ENCODE results near the gene ZNF467.

ZNF467 gene

DNA sequence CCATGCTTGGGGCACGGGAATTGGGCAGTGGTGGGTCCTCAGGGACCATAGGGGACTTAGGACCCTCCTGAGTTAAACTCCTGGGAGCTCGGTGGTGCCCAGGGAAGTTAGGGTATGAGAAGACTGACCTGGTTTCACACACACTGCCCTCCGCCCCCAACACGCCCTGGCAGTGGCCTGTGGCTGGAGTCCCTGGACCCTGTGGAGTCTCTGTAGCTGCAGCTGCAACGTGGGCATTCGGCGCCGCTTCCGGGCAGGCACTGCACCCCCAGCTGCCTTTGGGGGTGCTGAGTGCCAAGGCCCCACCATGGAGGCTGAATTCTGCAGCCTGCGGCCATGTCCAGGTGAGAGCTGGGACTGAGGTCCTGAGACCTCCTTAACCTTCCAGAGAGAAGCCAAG, 34.9 kb upstream of the ZNF467 start:
- no peak for DNase-seq (ENCODE audit: low spot score)

DNA sequence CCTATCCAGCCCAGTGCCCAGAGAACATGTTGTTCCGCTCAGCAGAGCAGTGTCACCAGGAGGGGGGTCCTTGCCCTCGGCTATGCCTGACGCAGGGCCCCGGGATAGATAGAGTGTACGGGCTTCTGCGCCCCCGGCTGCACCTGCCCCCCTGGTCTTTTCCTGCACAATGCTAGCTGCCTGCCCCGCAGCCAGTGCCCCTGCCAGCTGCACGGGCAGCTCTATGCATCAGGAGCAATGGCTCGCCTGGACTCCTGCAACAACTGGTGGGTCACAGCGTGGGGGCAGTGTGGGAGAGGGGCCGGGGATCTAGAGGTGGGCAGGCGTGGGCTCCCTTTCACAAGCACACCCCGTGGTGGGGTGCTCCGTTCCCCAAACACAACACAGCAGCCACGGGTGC, 33.3 kb upstream of the ZNF467 start:
- no peak for DNase-seq (ENCODE audit: low spot score)

DNA sequence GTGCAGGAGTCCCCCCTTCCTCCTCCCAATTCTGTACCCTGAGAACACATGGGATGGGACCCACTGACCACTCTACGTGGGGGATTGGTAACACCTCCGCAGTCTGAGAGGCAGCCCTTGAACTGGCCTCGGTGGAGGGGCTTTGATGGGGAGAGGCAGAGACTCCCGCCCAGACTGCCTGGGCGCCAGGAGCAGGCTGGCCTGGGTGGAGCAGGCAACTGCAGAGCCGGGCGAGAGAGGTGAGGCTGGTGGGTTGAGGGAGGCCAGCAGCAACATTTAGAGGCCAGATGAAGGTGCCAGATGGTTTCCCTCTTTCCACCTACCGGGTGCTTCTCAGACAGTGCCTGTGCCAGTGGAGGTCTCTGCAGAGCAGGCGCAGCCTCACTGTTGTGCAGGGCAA, 30.7 kb upstream of the ZNF467 start:
- DNase-seq (ENCODE audit: low spot score): no peak

DNA sequence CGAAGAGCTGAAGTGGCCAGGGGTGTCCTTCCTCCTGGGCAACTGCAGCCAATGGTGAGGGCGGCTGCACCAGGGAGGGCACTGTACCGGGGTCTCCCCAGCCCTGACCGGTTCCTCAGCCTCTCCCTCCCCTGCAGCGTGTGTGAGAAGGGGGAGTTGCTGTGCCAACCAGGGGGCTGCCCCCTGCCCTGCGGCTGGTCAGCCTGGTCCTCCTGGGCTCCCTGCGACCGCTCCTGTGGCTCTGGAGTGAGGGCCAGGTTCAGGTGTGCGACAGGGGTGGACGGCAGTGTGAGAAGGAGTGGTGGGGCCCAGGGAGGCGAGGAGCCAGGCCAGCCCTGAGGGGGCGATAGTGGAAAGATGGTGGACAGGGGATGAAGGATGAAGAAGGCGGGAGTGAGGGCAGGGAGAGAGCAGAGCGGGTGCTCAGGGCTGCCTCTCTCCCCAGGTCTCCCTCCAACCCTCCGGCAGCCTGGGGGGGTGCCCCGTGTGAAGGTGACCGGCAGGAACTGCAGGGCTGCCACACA, 30.2 kb upstream of the ZNF467 start:
- DNase-seq (ENCODE audit: low spot score): no peak

DNA sequence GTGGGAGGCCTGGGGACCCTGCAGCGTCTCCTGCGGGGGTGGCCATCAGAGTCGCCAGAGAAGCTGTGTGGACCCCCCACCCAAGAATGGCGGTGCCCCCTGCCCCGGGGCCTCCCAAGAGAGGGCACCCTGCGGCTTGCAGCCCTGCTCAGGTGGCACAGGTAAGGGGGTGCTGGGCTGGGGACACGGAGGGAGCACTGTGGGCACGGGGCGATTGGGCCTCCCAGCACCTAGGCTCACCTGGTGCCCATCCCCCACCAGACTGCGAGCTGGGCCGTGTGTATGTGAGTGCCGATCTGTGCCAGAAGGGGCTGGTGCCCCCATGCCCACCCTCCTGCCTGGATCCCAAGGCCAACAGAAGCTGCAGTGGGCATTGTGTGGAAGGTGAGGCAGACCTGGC, 29.6 kb upstream of the ZNF467 start:
- DNase-seq (ENCODE audit: low spot score): no peak

DNA sequence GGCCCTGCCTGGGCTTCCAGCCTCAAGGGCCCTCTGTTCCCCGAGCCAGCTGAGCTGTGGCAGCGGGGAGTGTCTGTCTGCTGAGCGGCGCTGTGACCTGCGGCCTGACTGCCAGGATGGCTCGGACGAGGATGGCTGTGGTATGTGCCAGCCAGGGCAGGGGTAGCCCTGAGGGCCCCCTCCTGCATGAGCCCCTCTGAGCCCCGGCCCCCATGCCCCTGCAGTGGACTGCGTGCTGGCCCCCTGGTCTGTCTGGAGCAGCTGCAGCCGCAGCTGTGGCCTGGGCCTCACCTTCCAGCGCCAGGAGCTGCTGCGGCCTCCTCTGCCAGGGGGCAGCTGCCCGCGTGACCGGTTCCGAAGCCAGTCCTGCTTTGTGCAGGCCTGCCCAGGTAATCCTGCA, 28.4 kb upstream of the ZNF467 start:
- DNase-seq (ENCODE audit: low spot score): no peak

DNA sequence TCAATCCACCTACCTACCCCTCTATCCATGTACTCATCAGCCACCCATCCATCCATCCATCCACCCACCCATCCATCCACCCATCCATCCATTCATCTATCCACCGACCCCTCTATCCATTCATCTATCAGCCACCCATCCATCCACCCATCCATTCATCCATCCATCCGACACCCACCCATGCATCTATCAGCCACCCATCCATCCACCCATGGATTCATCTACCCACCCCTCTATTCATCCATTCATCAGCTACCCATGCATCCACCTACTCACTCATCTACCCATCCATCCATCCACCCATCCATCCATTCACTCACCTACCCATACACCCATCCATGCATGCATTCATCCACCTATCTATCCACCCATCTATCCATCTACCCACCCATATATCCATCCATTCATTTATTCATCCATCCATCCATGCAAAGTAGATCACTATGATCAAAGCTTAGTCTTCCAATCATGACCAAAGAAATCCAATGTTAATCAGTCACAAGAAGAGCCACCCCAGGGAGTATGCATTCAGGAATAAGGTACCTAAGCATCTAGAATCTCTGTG, 27.7 kb upstream of the ZNF467 start:
- no peak for DNase-seq (ENCODE audit: low spot score)

DNA sequence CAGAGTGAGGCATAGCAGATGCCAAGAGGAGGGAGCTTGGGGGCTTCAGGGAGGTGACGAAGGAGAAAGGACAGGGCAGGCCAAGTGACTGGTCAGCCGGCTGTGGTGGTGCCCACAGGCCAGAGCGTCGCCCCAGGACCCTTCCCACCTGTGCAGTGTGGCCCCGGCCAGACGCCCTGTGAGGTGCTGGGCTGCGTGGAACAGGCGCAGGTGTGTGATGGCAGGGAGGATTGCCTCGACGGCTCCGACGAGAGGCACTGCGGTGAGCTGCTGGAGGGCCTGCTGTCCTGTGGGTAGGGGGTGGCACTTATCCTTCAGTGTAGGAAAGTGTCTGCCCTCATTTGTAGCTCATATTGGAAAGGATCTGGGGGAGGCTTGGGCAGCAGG, 26.8 kb upstream of the ZNF467 start:
- no peak for DNase-seq (ENCODE audit: low spot score)

DNA sequence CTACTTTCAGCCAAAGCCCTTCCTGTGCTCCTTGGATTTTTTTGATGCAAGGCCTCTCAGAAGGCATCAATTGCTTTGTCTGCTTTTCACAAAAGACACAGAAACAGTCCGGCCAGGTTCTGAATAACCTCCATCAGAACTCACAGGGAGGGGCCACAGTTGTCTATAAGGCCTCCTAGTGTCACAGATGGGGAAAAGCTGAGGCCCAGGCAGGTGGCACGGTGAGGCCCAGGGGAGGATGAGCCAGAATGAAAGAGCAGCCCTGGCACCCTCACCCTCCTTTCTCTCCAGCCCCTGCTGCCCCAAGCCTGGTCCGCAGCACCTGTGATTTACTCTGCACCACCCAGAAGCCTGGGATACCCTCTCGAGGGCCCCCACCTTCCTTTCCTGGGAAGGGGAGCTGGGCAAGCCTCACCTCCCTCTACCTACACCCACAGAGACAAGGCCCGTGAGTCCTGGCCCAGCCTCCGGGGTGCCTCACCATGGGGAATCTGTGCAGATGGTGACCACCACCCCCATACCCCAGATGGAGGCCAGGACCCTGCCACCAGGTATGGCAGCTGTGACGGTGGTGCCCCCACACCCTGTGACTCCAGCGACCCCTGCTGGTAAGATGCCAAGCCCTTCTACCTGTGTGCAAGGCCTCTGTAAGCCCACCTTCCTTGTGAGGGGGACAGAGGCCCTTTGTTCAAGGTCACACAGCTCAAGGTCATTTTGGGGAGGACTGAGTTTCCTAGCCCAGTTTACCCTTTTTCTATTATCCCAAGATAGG, 26.2 kb upstream of the ZNF467 start:
- no peak for DNase-seq (ENCODE audit: low spot score)

DNA sequence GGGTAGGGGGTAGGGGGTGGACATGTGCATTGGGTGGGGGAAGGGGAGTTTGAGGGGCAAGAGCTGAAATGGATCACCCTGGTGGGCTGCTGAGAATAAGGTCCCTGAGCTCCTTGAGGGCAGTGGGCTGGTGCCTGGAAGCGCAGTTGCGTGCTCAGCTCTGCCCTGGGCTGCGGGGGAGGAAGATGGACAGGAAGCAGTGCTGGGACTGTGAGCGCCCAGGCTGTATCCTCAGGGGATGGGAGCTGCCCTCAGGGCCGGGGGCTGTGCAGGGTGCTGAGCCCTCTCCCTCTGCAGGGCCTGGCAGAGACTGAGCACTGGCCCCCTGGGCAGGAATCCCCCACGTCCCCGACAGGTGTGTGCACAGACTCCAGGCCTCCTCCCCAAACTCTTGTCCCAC, 24.4 kb upstream of the ZNF467 start:
- DNase-seq (ENCODE audit: low spot score): no peak

DNA sequence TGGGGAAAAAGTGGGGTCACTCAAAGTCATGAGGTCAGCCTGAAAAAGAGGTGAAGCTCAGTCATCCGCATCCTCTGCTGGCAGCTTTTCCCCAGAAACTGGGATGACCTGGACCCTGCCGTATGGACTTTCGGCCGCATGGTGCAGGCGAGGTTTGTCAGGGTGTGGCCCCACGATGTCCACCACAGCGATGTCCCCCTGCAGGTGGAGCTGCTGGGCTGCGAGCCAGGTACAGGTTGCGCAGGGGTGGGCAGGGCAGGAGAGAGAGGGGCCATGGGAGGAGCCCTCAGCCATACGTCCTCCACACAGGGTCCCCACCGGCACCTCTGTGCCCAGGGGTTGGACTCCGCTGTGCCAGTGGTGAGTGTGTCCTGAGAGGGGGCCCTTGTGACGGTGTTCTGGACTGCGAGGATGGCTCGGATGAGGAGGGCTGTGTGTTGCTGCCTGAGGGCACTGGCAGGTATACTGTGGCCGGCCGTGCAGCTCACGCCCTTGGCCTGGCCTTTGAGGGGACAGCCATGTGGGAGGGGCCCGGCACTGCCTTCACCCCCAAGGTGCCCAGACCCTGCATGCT, 23.0 kb upstream of the ZNF467 start:
- DNase-seq (ENCODE audit: low spot score): no peak

DNA sequence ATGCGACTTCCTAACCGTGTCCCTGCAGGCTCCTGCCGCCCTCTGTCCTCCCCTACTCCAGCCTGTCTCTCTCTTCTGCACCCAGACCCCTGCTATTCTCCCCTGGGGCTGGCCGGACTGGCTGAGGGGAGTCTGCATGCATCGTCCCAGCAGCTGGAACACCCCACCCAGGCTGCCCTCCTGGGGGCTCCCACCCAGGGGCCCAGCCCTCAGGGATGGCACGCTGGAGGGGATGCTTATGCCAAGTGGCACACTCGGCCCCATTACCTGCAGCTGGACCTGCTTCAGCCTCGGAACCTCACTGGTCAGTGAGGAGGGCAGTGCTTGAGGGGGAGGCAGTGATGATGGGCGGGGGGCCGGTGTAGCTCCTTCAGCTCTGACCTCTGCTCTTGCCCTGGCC, 21.7 kb upstream of the ZNF467 start:
- DNase-seq (ENCODE audit: low spot score): no peak

DNA sequence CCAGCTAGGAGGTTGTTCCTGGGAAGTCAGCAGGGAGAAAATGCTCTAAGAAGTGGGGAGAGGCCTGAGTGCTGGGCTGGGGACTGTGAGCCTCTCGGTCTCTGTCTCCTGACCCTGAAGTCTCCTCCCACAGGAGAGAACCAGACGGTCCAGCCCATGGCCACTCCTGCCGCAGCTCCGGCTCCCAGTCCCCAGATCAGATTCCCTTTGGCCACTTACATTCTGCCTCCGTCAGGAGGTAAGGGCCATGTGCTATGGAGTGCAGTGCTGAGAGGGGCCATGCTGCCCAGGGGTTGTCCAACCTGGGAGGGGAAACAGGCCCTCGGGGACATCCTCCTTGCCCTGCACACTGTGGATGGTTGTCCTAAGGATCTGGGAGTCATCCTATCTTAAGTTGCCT, 21.3 kb upstream of the ZNF467 start:
- no peak for DNase-seq (ENCODE audit: low spot score)

DNA sequence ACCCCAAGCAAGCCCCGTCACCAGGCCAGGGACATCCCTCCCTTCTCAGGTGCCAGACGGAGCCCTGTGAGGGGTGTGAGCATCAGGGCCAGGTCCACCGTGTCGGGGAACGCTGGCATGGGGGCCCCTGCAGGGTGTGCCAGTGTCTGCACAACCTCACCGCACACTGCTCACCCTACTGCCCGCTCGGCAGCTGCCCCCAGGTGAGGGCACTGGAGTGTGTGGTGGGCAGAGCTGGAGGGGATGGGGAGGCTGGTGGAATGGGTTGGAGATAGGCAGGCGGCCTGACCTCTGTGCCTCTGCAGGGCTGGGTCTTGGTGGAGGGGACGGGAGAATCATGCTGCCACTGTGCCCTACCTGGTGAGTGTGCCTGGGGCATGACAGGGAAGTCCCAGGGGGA, 19.9 kb upstream of the ZNF467 start:
- DNase-seq (ENCODE audit: low spot score): no peak

DNA sequence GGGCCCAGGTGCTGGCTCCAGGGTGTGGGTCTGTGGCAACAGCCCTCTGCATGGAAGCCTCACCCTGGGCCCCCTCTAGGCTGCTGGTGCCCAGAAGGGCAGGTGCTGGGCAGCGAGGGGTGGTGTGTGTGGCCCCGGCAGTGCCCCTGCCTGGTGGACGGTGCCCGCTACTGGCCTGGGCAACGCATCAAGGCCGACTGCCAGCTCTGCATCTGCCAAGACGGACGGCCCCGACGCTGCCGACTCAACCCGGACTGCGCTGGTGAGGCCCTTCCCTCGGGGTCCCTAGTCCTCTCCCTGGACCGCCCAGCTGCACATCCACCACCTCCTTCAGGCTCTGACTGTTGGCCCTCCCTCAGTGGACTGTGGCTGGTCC, 18.8 kb upstream of the ZNF467 start:
- DNase-seq (ENCODE audit: low spot score): no peak

DNA sequence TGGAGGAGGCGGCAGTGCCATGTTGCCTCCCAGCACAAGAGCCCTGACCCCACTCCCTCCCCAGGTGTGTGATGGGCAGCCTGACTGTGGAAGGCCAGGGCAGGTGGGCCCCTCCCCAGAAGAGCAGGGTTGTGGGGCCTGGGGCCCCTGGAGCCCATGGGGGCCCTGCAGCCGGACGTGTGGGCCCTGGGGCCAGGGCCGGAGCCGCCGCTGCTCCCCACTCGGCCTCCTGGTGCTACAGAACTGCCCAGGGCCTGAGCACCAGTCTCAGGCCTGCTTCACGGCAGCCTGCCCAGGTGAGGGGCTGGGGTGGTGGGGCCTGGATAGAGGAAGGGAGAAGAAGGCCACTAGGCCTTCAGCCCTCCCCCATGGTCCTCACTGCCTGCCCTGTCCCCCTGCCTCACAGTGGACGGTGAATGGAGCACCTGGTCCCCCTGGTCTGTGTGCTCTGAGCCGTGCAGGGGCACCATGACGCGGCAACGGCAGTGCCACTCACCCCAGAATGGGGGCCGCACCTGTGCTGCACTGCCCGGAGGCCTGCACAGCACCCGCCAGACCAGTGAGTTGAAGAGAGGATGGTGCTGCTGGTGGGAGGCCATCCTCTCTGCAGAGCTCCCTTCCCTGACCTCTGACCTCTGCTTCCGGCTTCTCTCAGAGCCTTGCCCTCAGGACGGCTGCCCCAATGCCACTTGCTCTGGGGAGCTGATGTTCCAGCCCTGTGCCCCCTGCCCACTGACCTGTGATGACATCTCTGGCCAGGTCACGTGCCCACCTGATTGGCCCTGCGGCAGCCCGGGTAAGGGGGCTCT, 18.2 kb upstream of the ZNF467 start:
- DNase-seq (ENCODE audit: low spot score): no peak

DNA sequence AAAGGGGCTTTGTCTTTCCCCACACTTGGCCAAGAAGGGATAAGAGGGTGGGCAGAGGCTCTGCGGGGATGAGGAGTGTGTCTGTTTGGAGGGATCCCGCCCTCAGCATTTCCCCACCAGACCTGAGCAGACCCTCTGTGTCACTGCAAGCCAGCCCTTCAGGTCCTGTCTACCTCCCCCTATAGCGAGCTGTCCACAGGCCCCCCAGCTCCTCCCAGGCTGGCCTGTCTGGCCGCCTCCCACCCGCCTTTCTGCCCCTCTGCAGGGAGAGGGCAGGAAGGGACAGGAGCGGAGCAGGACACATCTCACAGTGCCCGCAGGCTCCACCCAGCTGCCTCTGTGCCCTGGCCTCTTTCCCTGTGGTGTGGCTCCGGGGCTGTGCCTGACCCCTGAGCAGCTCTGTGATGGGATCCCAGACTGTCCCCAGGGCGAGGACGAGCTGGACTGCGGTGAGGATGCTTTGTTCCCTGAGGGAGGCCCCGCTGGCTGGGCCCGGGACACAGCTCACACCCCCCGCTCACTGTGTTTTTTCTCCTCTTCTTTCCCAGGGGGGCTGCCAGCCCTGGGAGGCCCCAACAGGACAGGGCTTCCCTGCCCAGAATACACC, 17.5 kb upstream of the ZNF467 start:
- DNase-seq (ENCODE audit: low spot score): no peak

DNA sequence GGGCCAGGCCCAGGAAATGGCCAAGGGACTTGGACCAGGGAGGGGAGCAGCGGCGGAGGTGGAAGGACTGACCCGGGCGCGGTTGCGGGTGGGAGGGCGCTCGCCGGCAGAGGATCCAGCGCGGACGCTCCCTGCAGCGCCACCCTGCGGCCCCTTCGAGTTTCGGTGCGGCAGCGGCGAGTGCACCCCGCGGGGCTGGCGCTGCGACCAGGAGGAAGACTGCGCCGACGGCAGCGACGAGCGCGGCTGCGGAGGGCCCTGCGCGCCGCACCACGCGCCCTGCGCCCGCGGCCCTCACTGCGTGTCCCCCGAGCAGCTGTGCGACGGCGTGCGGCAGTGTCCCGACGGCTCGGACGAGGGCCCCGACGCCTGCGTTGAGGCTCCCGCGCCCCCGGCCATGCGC, 16.8 kb upstream of the ZNF467 start:
- DNase-seq (ENCODE audit: low spot score): no peak

DNA sequence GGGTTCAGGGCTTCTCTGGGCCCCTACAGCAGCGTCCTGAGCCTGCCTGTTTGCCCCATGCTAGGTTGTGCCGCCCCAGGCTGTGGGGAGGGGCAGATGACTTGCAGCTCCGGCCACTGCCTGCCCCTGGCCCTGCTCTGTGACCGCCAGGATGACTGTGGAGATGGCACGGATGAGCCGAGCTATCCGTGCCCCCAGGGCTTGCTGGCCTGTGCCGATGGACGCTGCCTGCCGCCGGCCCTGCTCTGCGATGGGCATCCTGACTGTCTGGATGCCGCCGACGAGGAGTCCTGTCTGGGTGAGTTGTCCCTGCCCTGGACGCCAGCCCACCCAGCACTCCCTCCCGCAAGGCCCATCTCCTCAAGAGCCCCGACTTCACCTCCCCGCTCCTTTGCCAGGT, 15.7 kb upstream of the ZNF467 start:
- DNase-seq (ENCODE audit: low spot score): no peak

DNA sequence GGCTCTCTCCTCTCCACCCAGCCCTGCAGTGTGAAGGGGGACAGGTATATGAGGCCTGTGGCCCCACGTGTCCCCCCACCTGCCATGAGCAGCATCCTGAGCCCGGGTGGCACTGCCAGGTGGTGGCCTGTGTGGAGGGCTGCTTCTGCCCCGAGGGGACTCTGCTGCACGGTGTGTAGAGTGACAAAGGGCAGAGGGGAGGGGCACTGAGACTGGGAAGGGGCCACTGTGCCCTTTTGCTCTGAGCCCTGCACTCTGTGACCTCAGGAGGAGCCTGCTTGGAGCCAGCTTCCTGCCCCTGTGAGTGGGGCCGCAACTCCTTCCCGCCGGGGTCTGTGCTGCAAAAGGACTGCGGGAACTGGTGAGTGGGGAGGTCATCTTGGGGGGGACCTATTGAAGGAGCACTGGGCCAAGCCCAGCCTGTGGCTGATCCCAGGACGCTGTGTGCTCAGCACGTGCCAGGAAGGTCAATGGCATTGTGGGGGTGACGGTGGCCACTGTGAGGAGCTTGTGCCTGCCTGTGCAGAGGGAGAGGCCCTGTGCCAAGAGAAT, 15.0 kb upstream of the ZNF467 start:
- DNase-seq (ENCODE audit: low spot score): no peak

DNA sequence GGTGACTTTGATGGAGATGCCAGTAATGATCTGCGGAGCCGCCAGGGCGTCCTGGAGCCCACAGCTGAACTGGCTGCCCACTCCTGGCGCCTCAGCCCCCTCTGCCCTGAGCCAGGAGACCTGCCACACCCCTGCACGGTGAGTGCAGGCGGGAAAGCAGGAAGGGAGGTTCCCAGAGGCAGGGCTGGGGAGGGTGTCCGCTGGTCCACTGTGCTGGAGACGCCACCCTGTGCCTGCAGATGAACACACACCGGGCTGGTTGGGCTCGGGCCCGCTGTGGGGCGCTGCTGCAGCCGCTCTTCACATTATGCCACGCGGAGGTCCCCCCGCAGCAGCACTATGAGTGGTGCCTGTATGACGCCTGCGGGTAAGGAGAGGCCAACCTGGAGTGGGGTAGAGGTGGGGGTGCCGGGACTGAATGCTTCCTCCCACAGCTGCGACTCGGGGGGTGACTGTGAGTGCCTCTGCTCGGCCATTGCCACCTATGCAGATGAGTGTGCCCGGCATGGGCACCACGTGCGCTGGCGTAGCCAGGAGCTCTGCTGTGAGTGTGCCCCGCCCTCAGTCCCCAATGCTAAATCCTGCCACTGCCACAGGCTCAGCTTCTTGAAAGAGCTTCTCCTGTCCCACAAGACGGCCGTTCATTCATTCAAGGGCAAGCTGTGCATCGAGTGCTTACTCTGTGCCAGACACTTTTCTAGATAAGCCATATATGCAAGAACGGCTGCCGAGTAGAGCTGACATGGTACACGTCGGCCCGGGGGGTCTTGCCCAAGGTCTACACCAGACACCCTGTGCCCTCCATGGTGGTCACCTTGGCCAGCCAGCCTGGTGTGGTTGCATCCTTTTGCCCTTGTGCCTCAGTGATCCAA, 14.3 kb upstream of the ZNF467 start:
- no peak for DNase-seq (ENCODE audit: low spot score)

Data from COLO829 (cell line).